A549 treated with AZD9567 at 1 μM for 4 hours (cell line): ENCODE data around the gene DSTYK. TPM values are rescaled to one million over a fixed set of nuclear protein-coding genes. Genes with fewer than 3 reads are reported as not detected.

Experiments used
- total RNA-seq: library from RNA; stranded (reverse); fragments of 200-300 nt; extraction: Qiagen RNA extraction; gene quantifications from 5 replicates; pipeline ENCODE4 v1.2.3, GENCODE V29; 2022; ENCODE audit not compliant: insufficient read depth

The DSTYK gene, protein sequence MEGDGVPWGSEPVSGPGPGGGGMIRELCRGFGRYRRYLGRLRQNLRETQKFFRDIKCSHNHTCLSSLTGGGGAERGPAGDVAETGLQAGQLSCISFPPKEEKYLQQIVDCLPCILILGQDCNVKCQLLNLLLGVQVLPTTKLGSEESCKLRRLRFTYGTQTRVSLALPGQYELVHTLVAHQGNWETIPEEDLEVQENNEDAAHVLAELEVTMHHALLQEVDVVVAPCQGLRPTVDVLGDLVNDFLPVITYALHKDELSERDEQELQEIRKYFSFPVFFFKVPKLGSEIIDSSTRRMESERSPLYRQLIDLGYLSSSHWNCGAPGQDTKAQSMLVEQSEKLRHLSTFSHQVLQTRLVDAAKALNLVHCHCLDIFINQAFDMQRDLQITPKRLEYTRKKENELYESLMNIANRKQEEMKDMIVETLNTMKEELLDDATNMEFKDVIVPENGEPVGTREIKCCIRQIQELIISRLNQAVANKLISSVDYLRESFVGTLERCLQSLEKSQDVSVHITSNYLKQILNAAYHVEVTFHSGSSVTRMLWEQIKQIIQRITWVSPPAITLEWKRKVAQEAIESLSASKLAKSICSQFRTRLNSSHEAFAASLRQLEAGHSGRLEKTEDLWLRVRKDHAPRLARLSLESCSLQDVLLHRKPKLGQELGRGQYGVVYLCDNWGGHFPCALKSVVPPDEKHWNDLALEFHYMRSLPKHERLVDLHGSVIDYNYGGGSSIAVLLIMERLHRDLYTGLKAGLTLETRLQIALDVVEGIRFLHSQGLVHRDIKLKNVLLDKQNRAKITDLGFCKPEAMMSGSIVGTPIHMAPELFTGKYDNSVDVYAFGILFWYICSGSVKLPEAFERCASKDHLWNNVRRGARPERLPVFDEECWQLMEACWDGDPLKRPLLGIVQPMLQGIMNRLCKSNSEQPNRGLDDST
- 7.4 to 8.8 TPM (median 8.5 TPM) in 5 replicates for total RNA-seq

GRCh38 chr1:205211169-205211838 is at the start of gene DSTYK:
DSTYK (minus strand) TSS chr1:205211702; CDS start chr1:205211535, 167 bp downstream.

DNA sequence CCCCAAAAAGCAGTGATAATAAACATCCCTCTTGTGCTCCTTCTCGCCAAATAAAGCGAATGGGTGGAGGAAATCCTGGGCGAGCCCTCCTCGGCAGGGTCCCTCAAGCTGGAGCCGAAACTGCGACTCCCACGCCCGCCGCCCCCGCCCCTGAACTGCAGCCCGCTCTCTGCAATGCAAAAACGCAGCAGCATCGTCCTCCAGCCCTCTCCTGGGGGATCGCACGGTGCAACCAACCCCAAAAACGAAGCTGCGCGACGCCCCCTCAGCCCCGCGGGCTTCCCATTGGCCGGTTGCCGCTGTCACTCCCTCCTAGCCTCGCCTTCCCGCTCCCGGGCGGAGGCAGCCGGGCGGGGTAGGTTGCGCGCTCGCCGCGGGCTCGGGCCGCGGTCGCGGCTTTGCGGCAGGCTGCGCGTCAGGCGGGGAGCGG is 16.1 kb upstream of the DSTYK start, which contains the start of gene TMCC2:
TMCC2 (plus strand) TSS at position 363 of the 430 bp plus-strand sequence. CDS start 619 bp downstream, outside the sequence.

GRCh38 chr1:205121660-205122488 is 89.6 kb downstream of the DSTYK start, which contains the start of gene RBBP5:
RBBP5 (minus strand) TSS chr1:205121978; CDS start chr1:205121873, 105 bp downstream.

Other genes with a start within 250 kb of the DSTYK start
- gene CNTN2, start 168.5 kb downstream of the DSTYK start, total RNA-seq, result 0.01 to 0.05 TPM (median 0.05 TPM) in 3 of 5 replicates, not detected in the others
- 1.7 to 4.3 TPM (median 2.3 TPM) in 5 replicates for gene TMEM81, start 127.2 kb downstream of the DSTYK start, total RNA-seq
- gene RBBP5, start 89.7 kb downstream of the DSTYK start, total RNA-seq, result 11.8 to 17.4 TPM (median 12.6 TPM) in 5 replicates
- 1.7 to 6.0 TPM (median 1.8 TPM) in 5 replicates for gene TMCC2, start 16.2 kb upstream of the DSTYK start, total RNA-seq
- 25.5 to 30.2 TPM (median 27.3 TPM) in 5 replicates for gene NUAK2, start 110.0 kb upstream of the DSTYK start, total RNA-seq
- gene KLHDC8A, start 145.2 kb upstream of the DSTYK start, total RNA-seq, result 0.44 to 0.63 TPM (median 0.47 TPM) in 4 of 5 replicates, not detected in the other
- gene LEMD1, start 210.4 kb upstream of the DSTYK start, total RNA-seq, result not detected in 5 replicates
- gene BLACAT1, start 244.3 kb upstream of the DSTYK start, total RNA-seq, result not detected in 5 replicates